HEK293 (cell line): ENCODE results near the gene SH2B3.
"Not testable (repeated sequence)": the region's sequence is repeated elsewhere in the genome, so short reads cannot be mapped to it uniquely, and the experiment has no call there.

Experiments used
- CTCF ChIA-PET: fragments of 350-600 bp; formaldehyde crosslinking; extraction: SDS; loops from one replicate; lab custom pipeline; 2021; ENCODE audit warnings: antibody characterized with exemption; lab: Yijun Ruan, JAX
- POLR2A ChIA-PET: fragments of 300-600 bp; formaldehyde crosslinking; extraction: SDS; loops from one replicate; lab custom pipeline; 2020; ENCODE audit warnings: antibody characterized with exemption, inconsistent platforms; lab: Yijun Ruan, JAX
- H3K27ac ChIP-seq: fragments of 200-500 bp; sonication (Bioruptor generic); 2 replicates; pipeline ENCODE4 v1.5.1; 2014; ENCODE audit warnings: low read depth, low read length, control low read depth, inconsistent platforms; ENCODE audit errors: extremely low read depth
- H3K36me3 ChIP-seq, 2 experiments: fragments of 200-500 bp in 1 of 2; sonication (Bioruptor generic) in 1 of 2; 1 replicate in 1 of 2; 2 replicates in 1 of 2; pipeline ENCODE4 v1.5.1; 2014 to 2017; ENCODE audit warnings: inconsistent platforms in 2 of 2, low read length in 2 of 2; ENCODE audit not compliant: control insufficient read depth in 2 of 2, insufficient read depth in 1 of 2
- H3K4me1 ChIP-seq: fragments of 200-500 bp; sonication (Bioruptor generic); 2 replicates; pipeline ENCODE4 v1.5.1; 2014; ENCODE audit warnings: mild to moderate bottlenecking, low read length, inconsistent platforms; ENCODE audit not compliant: control insufficient read depth, insufficient read depth
- H3K4me3 ChIP-seq: 2 replicates; pipeline ENCODE4 v1.5.1; 2011; ENCODE audit warnings: low read depth, mild to moderate bottlenecking, control low read depth, low read length, moderate library complexity
- H3K9me3 ChIP-seq: fragments of 200-500 bp; sonication (Bioruptor generic); 2 replicates; pipeline ENCODE4 v1.5.1; 2014; ENCODE audit warnings: low read depth, low read length, inconsistent platforms; ENCODE audit not compliant: control insufficient read depth, insufficient read depth
- KLF16 ChIP-seq: fragments of 450-650 bp; formaldehyde crosslinking; IDR thresholded peaks from 2 replicates; pipeline ENCODE4 v1.5.1; 2017; ENCODE audit warnings: missing biosample characterization, missing genetic modification characterization
- KLF7 ChIP-seq: fragments of 450-650 bp; formaldehyde crosslinking; IDR thresholded peaks from 2 replicates; pipeline ENCODE4 v1.5.1; 2016; ENCODE audit warnings: missing biosample characterization, missing genetic modification characterization, borderline replicate concordance
- OVOL3 ChIP-seq: fragments of 450-650 bp; formaldehyde crosslinking; IDR thresholded peaks from 2 replicates; pipeline ENCODE4 v1.5.1; 2016; ENCODE audit warnings: missing biosample characterization, missing genetic modification characterization
- REPIN1 ChIP-seq: fragments of 450-650 bp; formaldehyde crosslinking; IDR thresholded peaks from 2 replicates; pipeline ENCODE4 v1.5.1; 2017; ENCODE audit warnings: missing biosample characterization, missing genetic modification characterization, low read depth
- SALL2 ChIP-seq: fragments of 450-650 bp; formaldehyde crosslinking; IDR thresholded peaks from 2 replicates; pipeline ENCODE4 v1.5.0; 2017; ENCODE audit warnings: missing biosample characterization, mild to moderate bottlenecking, missing genetic modification characterization, borderline replicate concordance
- TRIM28 ChIP-seq: IDR thresholded peaks from 2 replicates; pipeline ENCODE4 v1.6.1; 2011; ENCODE audit warnings: low read length, control low read depth, borderline replicate concordance
- ZBTB20 ChIP-seq: fragments of 450-650 bp; formaldehyde crosslinking; IDR thresholded peaks from 2 replicates; pipeline ENCODE4 v1.5.1; 2016; ENCODE audit warnings: missing biosample characterization, missing genetic modification characterization
- ZNF169 ChIP-seq: fragments of 450-650 bp; formaldehyde crosslinking; IDR thresholded peaks from 2 replicates; pipeline ENCODE4 v1.5.1; 2016; ENCODE audit warnings: missing biosample characterization, missing genetic modification characterization
- ZNF214 ChIP-seq: fragments of 450-650 bp; formaldehyde crosslinking; IDR thresholded peaks from 2 replicates; pipeline ENCODE4 v1.5.1; 2017; ENCODE audit warnings: missing biosample characterization, mild to moderate bottlenecking, missing genetic modification characterization, borderline replicate concordance
- ZNF223 ChIP-seq: fragments of 450-650 bp; formaldehyde crosslinking; IDR thresholded peaks from 2 replicates; pipeline ENCODE4 v1.5.1; 2016; ENCODE audit warnings: missing biosample characterization, missing genetic modification characterization
- ZNF37A ChIP-seq: fragments of 450-650 bp; IDR thresholded peaks from 2 replicates; pipeline ENCODE4 v1.5.1; 2018; ENCODE audit warnings: missing biosample characterization, missing genetic modification characterization
- ZNF433 ChIP-seq: fragments of 450-650 bp; formaldehyde crosslinking; IDR thresholded peaks from 2 replicates; pipeline ENCODE4 v1.5.1; 2016; ENCODE audit warnings: missing biosample characterization, missing genetic modification characterization, low read depth
- ZNF501 ChIP-seq: fragments of 450-650 bp; formaldehyde crosslinking; IDR thresholded peaks from 2 replicates; pipeline ENCODE4 v1.5.1; 2016; ENCODE audit warnings: missing biosample characterization, missing genetic modification characterization
- TF ChIP-seq, protein P1 (sequence below): fragments of 450-650 bp; IDR thresholded peaks from 2 replicates; pipeline ENCODE4 v1.5.1; 2018; ENCODE audit warnings: missing biosample characterization, mild to moderate bottlenecking, missing genetic modification characterization
- TF ChIP-seq, protein P2 (sequence below): fragments of 450-650 bp; formaldehyde crosslinking; IDR thresholded peaks from 2 replicates; pipeline ENCODE4 v1.5.1; 2016; ENCODE audit warnings: missing biosample characterization, missing genetic modification characterization
- TF ChIP-seq, protein P3 (sequence below): fragments of 450-650 bp; formaldehyde crosslinking; IDR thresholded peaks from 2 replicates; pipeline ENCODE4 v1.5.1; 2016; ENCODE audit warnings: missing biosample characterization, missing genetic modification characterization
- TF ChIP-seq, protein P4 (sequence below): fragments of 450-650 bp; formaldehyde crosslinking; IDR thresholded peaks from 2 replicates; pipeline ENCODE4 v1.5.1; 2016; ENCODE audit warnings: missing biosample characterization, missing genetic modification characterization

SH2B3 gene

DNA sequence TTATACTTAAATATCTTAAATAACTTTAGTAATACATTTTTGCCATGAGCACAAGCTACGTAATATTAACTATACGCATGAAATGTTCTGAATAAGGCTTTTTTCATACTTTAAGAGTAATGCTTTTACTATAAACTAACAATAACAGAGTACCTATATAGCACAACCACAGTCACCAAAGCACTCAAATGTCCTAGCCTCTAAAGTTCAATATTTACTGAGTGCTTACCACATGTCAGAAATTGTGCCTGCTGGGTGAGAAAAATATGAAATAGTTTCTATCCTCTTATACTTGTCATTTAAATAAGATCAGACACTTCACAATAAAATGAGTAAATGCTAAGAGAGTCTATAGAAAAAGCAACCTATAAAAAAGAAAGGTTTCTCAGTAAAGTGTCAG lies 83.1 kb downstream of the SH2B3 start (continued):
- TF ChIP-seq ZNF501 (tag by site-specific recombination) = no peak

DNA sequence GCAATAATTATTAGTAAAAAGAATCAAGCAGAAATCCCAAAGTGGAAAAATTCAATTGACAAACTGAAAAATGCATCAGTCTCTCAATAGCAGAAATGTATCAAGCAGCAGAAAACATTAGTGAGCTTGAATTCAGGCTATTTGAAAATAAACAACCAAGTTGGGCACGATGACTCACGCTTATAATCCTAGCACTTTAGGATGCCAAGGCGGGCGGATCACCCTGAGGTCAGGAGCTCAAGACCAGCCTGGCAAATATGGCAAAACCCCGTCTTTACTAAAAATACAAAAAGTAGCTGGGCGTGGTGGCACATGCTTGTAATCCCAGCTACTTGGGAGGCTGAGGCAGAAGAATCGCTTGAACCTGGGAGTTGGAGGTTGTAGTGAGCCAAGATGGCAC lies 87.3 kb downstream of the SH2B3 start:
- H3K4me3 ChIP-seq, H3K4me1 ChIP-seq, H3K27ac ChIP-seq, POLR2A ChIA-PET, H3K9me3 ChIP-seq: not testable (repeated sequence)
- CTCF ChIA-PET = interaction anchor here (0.6 kb wide), 1 partner anchor 38 kb away, joined by 3 read pairs; no protein-coding TSS in a partner anchor
- H3K36me3 ChIP-seq = peaks cover 66 to 73% of the 10 kb centered on the region in 2 experiments

DNA sequence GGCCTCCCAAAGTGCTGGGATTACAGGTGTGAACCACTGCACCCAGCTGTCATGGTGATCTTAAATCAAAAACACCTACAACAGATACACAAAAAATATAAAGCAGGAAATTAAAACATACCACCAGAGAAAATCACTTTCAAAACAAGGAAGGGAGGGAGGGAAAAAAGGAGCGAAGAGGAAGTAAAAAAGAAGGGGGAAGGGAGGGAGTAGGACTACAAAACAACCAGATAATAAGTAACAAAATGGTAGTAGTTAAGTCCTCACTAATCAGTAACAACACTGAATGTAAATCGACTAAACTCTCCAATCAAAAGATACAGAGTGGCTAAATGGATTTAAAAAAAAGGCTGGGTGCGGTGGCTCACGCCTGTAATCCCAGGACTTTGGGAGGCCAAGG lies 89.0 kb downstream of the SH2B3 start:
- H3K4me1 ChIP-seq = no peaks in the 10 kb centered on the region
- CTCF ChIA-PET = interaction anchor here (1.3 to 1.8 kb wide), 2 partner anchors 35 to 43 kb away, joined by 3 to 6 read pairs; no protein-coding TSS in a partner anchor
- no peaks in the 10 kb centered on the region for H3K9me3 ChIP-seq
- POLR2A ChIA-PET = no interaction called here
- TF ChIP-seq, protein P1, sequence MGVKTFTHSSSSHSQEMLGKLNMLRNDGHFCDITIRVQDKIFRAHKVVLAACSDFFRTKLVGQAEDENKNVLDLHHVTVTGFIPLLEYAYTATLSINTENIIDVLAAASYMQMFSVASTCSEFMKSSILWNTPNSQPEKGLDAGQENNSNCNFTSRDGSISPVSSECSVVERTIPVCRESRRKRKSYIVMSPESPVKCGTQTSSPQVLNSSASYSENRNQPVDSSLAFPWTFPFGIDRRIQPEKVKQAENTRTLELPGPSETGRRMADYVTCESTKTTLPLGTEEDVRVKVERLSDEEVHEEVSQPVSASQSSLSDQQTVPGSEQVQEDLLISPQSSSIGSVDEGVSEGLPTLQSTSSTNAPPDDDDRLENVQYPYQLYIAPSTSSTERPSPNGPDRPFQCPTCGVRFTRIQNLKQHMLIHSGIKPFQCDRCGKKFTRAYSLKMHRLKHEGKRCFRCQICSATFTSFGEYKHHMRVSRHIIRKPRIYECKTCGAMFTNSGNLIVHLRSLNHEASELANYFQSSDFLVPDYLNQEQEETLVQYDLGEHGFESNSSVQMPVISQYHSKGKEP = no peak
- TF ChIP-seq KLF7 (tag by site-specific recombination) (no peak), TRIM28 (no peak), ZNF223 (no peak), ZBTB20 (tag by site-specific recombination) (no peak), SALL2 (tag by site-specific recombination) (no peak), ZNF37A (tag by site-specific recombination) (no peak), ZNF169 (no peak), REPIN1 (tag by site-specific recombination) (no peak), OVOL3 (tag by site-specific recombination) (no peak), ZNF214 (tag by site-specific recombination) (no peak), ZNF433 (tag by site-specific recombination) (no peak), KLF16 (tag by site-specific recombination) (no peak)
- TF ChIP-seq, protein P2, sequence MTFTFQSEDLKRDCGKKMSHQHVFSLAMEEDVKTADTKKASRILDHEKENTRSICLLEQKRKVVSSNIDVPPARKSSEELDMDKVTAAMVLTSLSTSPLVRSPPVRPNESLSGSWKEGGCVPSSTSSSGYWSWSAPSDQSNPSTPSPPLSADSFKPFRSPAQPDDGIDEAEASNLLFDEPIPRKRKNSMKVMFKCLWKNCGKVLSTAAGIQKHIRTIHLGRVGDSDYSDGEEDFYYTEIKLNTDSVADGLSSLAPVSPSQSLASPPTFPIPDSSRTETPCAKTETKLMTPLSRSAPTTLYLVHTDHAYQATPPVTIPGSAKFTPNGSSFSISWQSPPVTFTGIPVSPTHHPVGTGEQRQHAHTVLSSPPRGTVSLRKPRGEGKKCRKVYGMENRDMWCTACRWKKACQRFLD (tag by site-specific recombination) = no peak
- TF ChIP-seq, protein P3, sequence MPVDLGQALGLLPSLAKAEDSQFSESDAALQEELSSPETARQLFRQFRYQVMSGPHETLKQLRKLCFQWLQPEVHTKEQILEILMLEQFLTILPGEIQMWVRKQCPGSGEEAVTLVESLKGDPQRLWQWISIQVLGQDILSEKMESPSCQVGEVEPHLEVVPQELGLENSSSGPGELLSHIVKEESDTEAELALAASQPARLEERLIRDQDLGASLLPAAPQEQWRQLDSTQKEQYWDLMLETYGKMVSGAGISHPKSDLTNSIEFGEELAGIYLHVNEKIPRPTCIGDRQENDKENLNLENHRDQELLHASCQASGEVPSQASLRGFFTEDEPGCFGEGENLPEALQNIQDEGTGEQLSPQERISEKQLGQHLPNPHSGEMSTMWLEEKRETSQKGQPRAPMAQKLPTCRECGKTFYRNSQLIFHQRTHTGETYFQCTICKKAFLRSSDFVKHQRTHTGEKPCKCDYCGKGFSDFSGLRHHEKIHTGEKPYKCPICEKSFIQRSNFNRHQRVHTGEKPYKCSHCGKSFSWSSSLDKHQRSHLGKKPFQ (tag by site-specific recombination) = no peak
- TF ChIP-seq, protein P4, sequence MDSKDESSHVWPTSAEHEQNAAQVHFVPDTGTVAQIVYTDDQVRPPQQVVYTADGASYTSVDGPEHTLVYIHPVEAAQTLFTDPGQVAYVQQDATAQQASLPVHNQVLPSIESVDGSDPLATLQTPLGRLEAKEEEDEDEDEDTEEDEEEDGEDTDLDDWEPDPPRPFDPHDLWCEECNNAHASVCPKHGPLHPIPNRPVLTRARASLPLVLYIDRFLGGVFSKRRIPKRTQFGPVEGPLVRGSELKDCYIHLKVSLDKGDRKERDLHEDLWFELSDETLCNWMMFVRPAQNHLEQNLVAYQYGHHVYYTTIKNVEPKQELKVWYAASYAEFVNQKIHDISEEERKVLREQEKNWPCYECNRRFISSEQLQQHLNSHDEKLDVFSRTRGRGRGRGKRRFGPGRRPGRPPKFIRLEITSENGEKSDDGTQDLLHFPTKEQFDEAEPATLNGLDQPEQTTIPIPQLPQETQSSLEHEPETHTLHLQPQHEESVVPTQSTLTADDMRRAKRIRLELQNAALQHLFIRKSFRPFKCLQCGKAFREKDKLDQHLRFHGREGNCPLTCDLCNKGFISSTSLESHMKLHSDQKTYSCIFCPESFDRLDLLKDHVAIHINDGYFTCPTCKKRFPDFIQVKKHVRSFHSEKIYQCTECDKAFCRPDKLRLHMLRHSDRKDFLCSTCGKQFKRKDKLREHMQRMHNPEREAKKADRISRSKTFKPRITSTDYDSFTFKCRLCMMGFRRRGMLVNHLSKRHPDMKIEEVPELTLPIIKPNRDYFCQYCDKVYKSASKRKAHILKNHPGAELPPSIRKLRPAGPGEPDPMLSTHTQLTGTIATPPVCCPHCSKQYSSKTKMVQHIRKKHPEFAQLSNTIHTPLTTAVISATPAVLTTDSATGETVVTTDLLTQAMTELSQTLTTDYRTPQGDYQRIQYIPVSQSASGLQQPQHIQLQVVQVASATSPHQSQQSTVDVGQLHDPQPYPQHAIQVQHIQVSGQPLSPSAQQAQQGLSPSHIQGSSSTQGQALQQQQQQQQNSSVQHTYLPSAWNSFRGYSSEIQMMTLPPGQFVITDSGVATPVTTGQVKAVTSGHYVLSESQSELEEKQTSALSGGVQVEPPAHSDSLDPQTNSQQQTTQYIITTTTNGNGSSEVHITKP (tag by site-specific recombination) = no peak
- H3K36me3 ChIP-seq = peaks cover 60 to 80% of the 10 kb centered on the region in 2 experiments
- H3K27ac ChIP-seq = no peak overlapping the region
- no peak overlapping the region for H3K4me3 ChIP-seq
